SU-DHL-6 (cell line): Measurements from ENCODE around the gene C9orf152.

ENCODE experiments used
- H2AFZ ChIP-seq: fragments of 200-600 bp; sonication (generic); 2 replicates; pipeline ENCODE4 v1.6.1; 2014; ENCODE audit warnings: low read depth, mild to moderate bottlenecking, moderate library complexity, mixed read lengths, antibody characterized with exemption, low read length; ENCODE audit not compliant: severe bottlenecking
- H3F3A ChIP-seq: fragments of 200-600 bp; shearing (Covaris generic); 2 replicates; pipeline ENCODE4 v1.6.0; 2016; ENCODE audit warnings: antibody characterized with exemption, mild to moderate bottlenecking; ENCODE audit not compliant: insufficient read depth
- H3K27ac ChIP-seq: fragments of 200-600 bp; sonication (generic); 2 replicates; pipeline ENCODE4 v1.5.1; 2016; ENCODE audit warnings: low read depth, mild to moderate bottlenecking, low read length, moderate library complexity, mixed read lengths
- H3K27me3 ChIP-seq: fragments of 200-600 bp; sonication (generic), shearing (Covaris generic); 2 replicates; pipeline ENCODE4 v1.6.0; 2014; ENCODE audit warnings: mild to moderate bottlenecking, low read length
- H3K36me3 ChIP-seq: fragments of 200-600 bp; sonication (generic); 2 replicates; pipeline ENCODE4 v1.6.1; 2014; ENCODE audit warnings: mild to moderate bottlenecking, low read length, mixed read lengths
- H3K4me2 ChIP-seq: fragments of 300-600, 200-600 bp; shearing (Covaris generic), sonication (generic); 2 replicates; pipeline ENCODE4 v1.6.0; 2014; ENCODE audit warnings: low read length, low read depth, mild to moderate bottlenecking; ENCODE audit not compliant: poor library complexity, severe bottlenecking
- H3K4me3 ChIP-seq: fragments of 200-600 bp; sonication (generic); 2 replicates; pipeline ENCODE4 v1.5.1; 2014; ENCODE audit warnings: antibody characterized with exemption, low read length, mild to moderate bottlenecking, mixed read lengths; ENCODE audit not compliant: insufficient read depth, poor library complexity, severe bottlenecking
- H3K79me2 ChIP-seq: fragments of 200-600 bp; sonication (generic); 2 replicates; pipeline ENCODE4 v1.6.1; 2014; ENCODE audit warnings: mild to moderate bottlenecking, low read length, moderate library complexity; ENCODE audit not compliant: insufficient read depth
- H3K9ac ChIP-seq: fragments of 200-600 bp; sonication (generic); 2 replicates; pipeline ENCODE4 v1.7.0; 2014; ENCODE audit warnings: mild to moderate bottlenecking, low read length
- H3K9me2 ChIP-seq: fragments of 200-600 bp; sonication (generic); replicated peaks from 2 replicates; pipeline ENCODE4 v1.6.1; 2014; ENCODE audit warnings: low read length; ENCODE audit not compliant: insufficient read depth
- H3K9me3 ChIP-seq: fragments of 200-600 bp; sonication (generic); 2 replicates; pipeline ENCODE4 v1.6.1; 2014; ENCODE audit warnings: low read length, mixed read lengths; ENCODE audit not compliant: insufficient read depth
- H4K20me1 ChIP-seq: fragments of 200-600 bp; sonication (generic); 2 replicates; pipeline ENCODE4 v1.6.1; 2014; ENCODE audit warnings: low read depth, mild to moderate bottlenecking, antibody characterized with exemption, low read length, moderate library complexity, mixed read lengths
- EZH2phosphoT487 ChIP-seq: fragments of 200-600 bp; sonication (generic), shearing (Covaris generic); conservative IDR thresholded peaks from 2 replicates; pipeline ENCODE4 v1.6.1; 2018; ENCODE audit warnings: mild to moderate bottlenecking, antibody characterized with exemption, low read length, moderate library complexity, mixed read lengths
- TF ChIP-seq, protein P1 (sequence below): fragments of 200-600 bp; sonication (generic); IDR thresholded peaks from one replicate; pipeline ENCODE4 v1.5.1; 2017; ENCODE audit warnings: antibody characterized with exemption, mild to moderate bottlenecking, low read length, moderate library complexity; ENCODE audit not compliant: insufficient read depth, poor library complexity, severe bottlenecking

C9orf152 gene

DNA sequence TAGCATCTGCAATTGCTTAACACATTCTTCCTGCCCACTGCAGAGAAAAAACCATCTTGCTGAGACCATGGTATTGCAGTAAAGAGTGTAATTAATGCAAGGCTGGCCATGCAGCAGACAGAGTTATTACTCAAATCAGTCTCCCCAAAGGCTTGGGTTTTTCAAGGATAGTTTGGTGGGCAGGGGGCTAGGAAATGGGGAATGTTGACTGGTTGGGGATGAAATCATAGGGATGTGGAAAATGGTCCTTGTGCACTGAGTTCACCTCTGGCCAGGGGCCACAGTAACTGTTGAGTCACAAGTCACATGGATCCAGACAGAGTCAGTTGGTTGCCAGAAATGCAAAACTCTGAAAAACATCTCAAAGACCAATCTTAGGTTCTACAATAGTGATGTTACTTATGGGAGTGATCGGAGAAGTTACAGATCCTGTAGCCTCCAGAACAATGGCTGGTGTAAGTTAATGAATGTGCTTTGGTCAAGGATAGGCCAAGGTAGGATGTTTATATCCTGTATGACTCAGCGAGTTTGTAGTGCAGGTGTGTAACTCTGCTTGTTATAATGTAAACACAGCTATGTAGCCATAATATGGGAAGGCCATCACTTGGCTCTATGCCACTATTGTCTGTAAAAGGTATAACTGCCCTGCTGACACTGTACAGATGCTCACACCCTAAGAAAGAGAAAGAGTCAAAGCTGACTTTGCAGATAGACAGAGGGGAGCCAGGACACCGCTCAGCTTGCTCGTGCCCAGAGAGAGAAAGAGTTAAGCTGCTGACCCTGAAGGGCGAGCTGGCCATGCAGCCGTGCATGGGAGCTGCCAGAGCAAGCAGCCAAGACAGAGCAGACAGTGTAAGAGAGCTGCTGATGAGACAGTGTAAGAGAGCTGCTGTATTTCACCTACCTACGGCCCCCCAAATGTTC lies 27.2 kb downstream of the C9orf152 start:
- H3F3A ChIP-seq, result 0 out of 2 replicates have a peak, but pooled peaks cover under 1% of the 10 kb centered on the region
- no peak overlapping the region for H3K9ac ChIP-seq
- H3K9me3 ChIP-seq, result peaks cover 9% of the 10 kb centered on the region; the same call in 1 of the 2 replicates
- TF ChIP-seq EZH2phosphoT487, result no peak
- TF ChIP-seq, protein P1, sequence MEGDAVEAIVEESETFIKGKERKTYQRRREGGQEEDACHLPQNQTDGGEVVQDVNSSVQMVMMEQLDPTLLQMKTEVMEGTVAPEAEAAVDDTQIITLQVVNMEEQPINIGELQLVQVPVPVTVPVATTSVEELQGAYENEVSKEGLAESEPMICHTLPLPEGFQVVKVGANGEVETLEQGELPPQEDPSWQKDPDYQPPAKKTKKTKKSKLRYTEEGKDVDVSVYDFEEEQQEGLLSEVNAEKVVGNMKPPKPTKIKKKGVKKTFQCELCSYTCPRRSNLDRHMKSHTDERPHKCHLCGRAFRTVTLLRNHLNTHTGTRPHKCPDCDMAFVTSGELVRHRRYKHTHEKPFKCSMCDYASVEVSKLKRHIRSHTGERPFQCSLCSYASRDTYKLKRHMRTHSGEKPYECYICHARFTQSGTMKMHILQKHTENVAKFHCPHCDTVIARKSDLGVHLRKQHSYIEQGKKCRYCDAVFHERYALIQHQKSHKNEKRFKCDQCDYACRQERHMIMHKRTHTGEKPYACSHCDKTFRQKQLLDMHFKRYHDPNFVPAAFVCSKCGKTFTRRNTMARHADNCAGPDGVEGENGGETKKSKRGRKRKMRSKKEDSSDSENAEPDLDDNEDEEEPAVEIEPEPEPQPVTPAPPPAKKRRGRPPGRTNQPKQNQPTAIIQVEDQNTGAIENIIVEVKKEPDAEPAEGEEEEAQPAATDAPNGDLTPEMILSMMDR, result no peak
- no peaks in the 10 kb centered on the region for H3K9me2 ChIP-seq
- H3K4me2 ChIP-seq, result no peak overlapping the region
- no peak overlapping the region for H3K27ac ChIP-seq
- no peaks in the 10 kb centered on the region for H3K36me3 ChIP-seq
- H3K27me3 ChIP-seq, result no peaks in the 10 kb centered on the region
- no peaks in the 10 kb centered on the region for H3K79me2 ChIP-seq
- no peak overlapping the region for H3K4me3 ChIP-seq
- no peak overlapping the region for H2AFZ ChIP-seq
- H4K20me1 ChIP-seq, result no peaks in the 10 kb centered on the region

DNA sequence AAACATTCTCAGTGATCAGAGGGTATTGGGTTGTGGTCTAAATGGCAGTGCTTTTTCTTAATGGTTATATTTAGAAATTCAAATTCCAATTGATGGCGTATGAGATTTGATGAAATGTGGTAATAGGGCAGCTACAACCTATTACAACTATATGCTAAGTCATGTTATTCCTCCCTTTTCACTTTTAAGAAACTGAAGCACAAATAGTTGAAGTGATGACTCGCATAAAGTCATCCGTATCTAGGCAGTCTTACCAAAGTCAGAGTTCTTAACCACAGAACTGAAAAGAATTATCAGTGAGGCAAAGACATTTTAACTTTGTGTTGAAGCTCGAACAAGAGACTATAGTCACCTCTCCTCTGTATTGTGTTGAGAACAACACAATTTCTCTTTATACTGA lies 28.2 kb downstream of the C9orf152 start:
- Histone ChIP-seq H3K4me3 (no peak overlapping the region), H3K27me3 (no peaks in the 10 kb centered on the region), H2AFZ (no peak overlapping the region), H3F3A (0 out of 2 replicates have a peak, but pooled peaks cover 6% of the 10 kb centered on the region), H3K9ac (no peak overlapping the region), H3K36me3 (no peaks in the 10 kb centered on the region), H3K9me3 (peaks cover 9% of the 10 kb centered on the region; the same call in 1 of the 2 replicates), H3K9me2 (no peaks in the 10 kb centered on the region), H3K4me2 (no peak overlapping the region), H3K27ac (no peak overlapping the region), H3K79me2 (no peaks in the 10 kb centered on the region), H4K20me1 (no peaks in the 10 kb centered on the region)
- TF ChIP-seq, protein P1, result no peak
- TF ChIP-seq EZH2phosphoT487, result no peak

DNA sequence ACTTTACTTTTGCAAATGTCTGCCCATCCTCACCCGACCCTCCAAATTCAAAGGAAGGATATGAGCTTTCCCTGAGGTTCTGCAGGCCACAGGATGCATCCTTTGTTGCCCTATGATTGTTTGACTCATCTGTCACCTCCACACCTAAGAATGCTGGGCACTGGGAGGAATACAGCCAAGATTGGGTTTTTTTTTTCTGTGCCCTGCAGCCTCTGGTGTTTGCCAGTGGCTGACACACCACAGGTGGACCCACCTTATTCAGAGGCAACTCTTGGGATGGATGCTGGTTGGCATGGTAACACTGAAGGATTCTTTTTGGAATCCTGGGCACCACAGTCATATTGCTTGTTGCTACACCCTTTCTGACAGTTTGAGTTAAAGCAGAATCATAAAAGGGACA lies 29.7 kb downstream of the C9orf152 start:
- no peak for TF ChIP-seq EZH2phosphoT487
- TF ChIP-seq, protein P1, result no peak
- no peak overlapping the region for H3K27ac ChIP-seq

More for the DNA sequence above, 29.7 kb downstream of the C9orf152 start:
- Histone ChIP-seq H3K9me3 (peaks cover 9% of the 10 kb centered on the region; the same call in 1 of the 2 replicates), H3K9me2 (no peaks in the 10 kb centered on the region), H2AFZ (no peak overlapping the region), H3F3A (peaks cover 6% of the 10 kb centered on the region; the same call in 1 of the 2 replicates), H4K20me1 (no peaks in the 10 kb centered on the region), H3K27me3 (no peaks in the 10 kb centered on the region), H3K36me3 (no peaks in the 10 kb centered on the region), H3K4me3 (no peak overlapping the region), H3K4me2 (no peak overlapping the region), H3K79me2 (no peaks in the 10 kb centered on the region), H3K9ac (no peak overlapping the region)
